GM23338 (cell line): ENCODE measurements around the gene DAB1. TPM values are rescaled to one million over a fixed set of nuclear protein-coding genes. Genes with fewer than 3 reads are reported as not detected.

Experiments used
- ATAC-seq: fragments of 200-7000 bp; cut with Tn5 transposase; 3 replicates; pipeline ENCODE4 v1.9.1; 2020
- DNase-seq: peaks from one replicate; pipeline ENCODE4 v3.0.0-alpha.2; 2015; ENCODE audit warnings: low spot score
- H2AFZ ChIP-seq: fragments of 200-600 bp; sonication (generic); 2 replicates; pipeline ENCODE4 v1.8.0; 2016; ENCODE audit warnings: antibody characterized with exemption, mild to moderate bottlenecking, moderate library complexity
- H3F3A ChIP-seq: fragments of 200-600 bp; sonication (generic); replicated peaks from 2 replicates; pipeline ENCODE4 v1.8.0; 2017; ENCODE audit warnings: antibody characterized with exemption, mixed run types, low read depth
- H3K27ac ChIP-seq: fragments of 200-600 bp; sonication (generic); 2 replicates; pipeline ENCODE4 v1.6.1; 2016; ENCODE audit warnings: low read depth
- H3K27me3 ChIP-seq: fragments of 200-600 bp; sonication (generic); 2 replicates; pipeline ENCODE4 v1.8.0; 2016; ENCODE audit warnings: mild to moderate bottlenecking, mixed run types, moderate library complexity; ENCODE audit not compliant: insufficient read depth
- H3K36me3 ChIP-seq: fragments of 200-600 bp; sonication (generic); 2 replicates; pipeline ENCODE4 v1.8.0; 2016; ENCODE audit warnings: mild to moderate bottlenecking; ENCODE audit not compliant: insufficient read depth
- H3K4me1 ChIP-seq: fragments of 200-600 bp; sonication (generic); 2 replicates; pipeline ENCODE4 v1.8.0; 2016; ENCODE audit warnings: mild to moderate bottlenecking, moderate library complexity; ENCODE audit not compliant: insufficient read depth
- H3K4me2 ChIP-seq: fragments of 200-600 bp; sonication (generic); 2 replicates; pipeline ENCODE4 v1.7.1; 2017; ENCODE audit warnings: mixed run types
- H3K4me3 ChIP-seq: fragments of 200-600 bp; sonication (generic); 2 replicates; pipeline ENCODE4 v1.6.1; 2016; ENCODE audit warnings: mixed run types
- H3K79me2 ChIP-seq: fragments of 200-600 bp; sonication (generic); replicated peaks from 2 replicates; pipeline ENCODE4 v1.8.0; 2017; ENCODE audit warnings: mild to moderate bottlenecking; ENCODE audit not compliant: insufficient read depth
- H3K9me2 ChIP-seq: fragments of 200-600 bp; sonication (generic); 2 replicates; pipeline ENCODE4 v1.8.0; 2017; ENCODE audit not compliant: insufficient read depth
- H4K20me1 ChIP-seq: fragments of 200-600 bp; sonication (generic); replicated peaks from 2 replicates; pipeline ENCODE4 v1.8.0; 2017; ENCODE audit warnings: mild to moderate bottlenecking; ENCODE audit not compliant: insufficient read depth
- H3K27ac Mint-ChIP-seq: 2 replicates; pipeline ENCODE4 v1.8.0; 2020; ENCODE audit warnings: inconsistent platforms, mild to moderate bottlenecking, moderate library complexity, mixed read lengths
- H3K27me3 Mint-ChIP-seq: 3 replicates; pipeline ENCODE4 v1.8.0; 2022; ENCODE audit warnings: low read depth, mild to moderate bottlenecking, moderate library complexity, mixed read lengths, inconsistent platforms; ENCODE audit not compliant: insufficient read depth, poor library complexity
- H3K36me3 Mint-ChIP-seq: 3 replicates; pipeline ENCODE4 v1.8.0; 2021; ENCODE audit warnings: low read depth, mild to moderate bottlenecking, inconsistent platforms, moderate library complexity, mixed read lengths
- H3K4me1 Mint-ChIP-seq: 3 replicates; pipeline ENCODE4 v1.8.0; 2020; ENCODE audit warnings: mild to moderate bottlenecking, inconsistent platforms, mixed read lengths
- H3K4me3 Mint-ChIP-seq: 3 replicates; pipeline ENCODE4 v1.8.0; 2021; ENCODE audit warnings: moderate library complexity, mild to moderate bottlenecking, inconsistent platforms, mixed read lengths
- H3K9me3 Mint-ChIP-seq: 3 replicates; pipeline ENCODE4 v1.8.0; 2020; ENCODE audit warnings: moderate library complexity, mild to moderate bottlenecking, inconsistent platforms, mixed read lengths
- CREB1 ChIP-seq: fragments of 250-450 bp; sonication (Bioruptor Pico); IDR thresholded peaks from 2 replicates; pipeline ENCODE4 v1.5.0; 2020; ENCODE audit warnings: low read depth, mild to moderate bottlenecking, moderate library complexity
- EZH2 ChIP-seq: fragments of 200-600 bp; sonication (generic); IDR thresholded peaks from one replicate; pipeline ENCODE4 v1.8.0; 2017; ENCODE audit warnings: antibody characterized with exemption, mild to moderate bottlenecking, low read depth; ENCODE audit not compliant: unreplicated experiment
- EZH2phosphoT487 ChIP-seq: fragments of 200-600 bp; sonication (generic); IDR thresholded peaks from one replicate; pipeline ENCODE4 v1.8.1; 2018; ENCODE audit warnings: antibody characterized with exemption; ENCODE audit not compliant: unreplicated experiment
- JUNB ChIP-seq: IDR thresholded peaks from one replicate; pipeline ENCODE4 v1.6.1; 2016; ENCODE audit warnings: antibody characterized with exemption; ENCODE audit not compliant: unreplicated experiment
- STAT1 ChIP-seq: IDR thresholded peaks from one replicate; pipeline ENCODE4 v1.6.1; 2016; ENCODE audit warnings: antibody characterized with exemption; ENCODE audit not compliant: unreplicated experiment
- ZNF114 ChIP-seq: fragments of 250-450 bp; sonication (Bioruptor Pico); IDR thresholded peaks from 2 replicates; pipeline ENCODE4 v1.5.0; 2020; ENCODE audit warnings: mild to moderate bottlenecking, moderate library complexity
- polyA plus RNA-seq: library from polyadenylated mRNA; unstranded; fragments of >200 nt; fragmentation: Nextera tagmentation; extraction: Ambion mirVana; gene quantifications from 2 replicates; pipeline ENCODE4 v1.2.1, GENCODE V29; 2016
- total RNA-seq: library from RNA; depleted of rRNA; stranded (reverse); fragments of >200 nt; shearing (Covaris generic); gene quantifications from 2 replicates; pipeline ENCODE4 v1.2.3, GENCODE V29; 2014
- TF ChIP-seq, protein P1 (sequence below): IDR thresholded peaks from one replicate; pipeline ENCODE4 v1.6.1; 2018; ENCODE audit warnings: antibody characterized with exemption; ENCODE audit not compliant: unreplicated experiment
- TF ChIP-seq, protein P2 (sequence below): IDR thresholded peaks from 2 replicates; pipeline ENCODE4 v1.6.1; 2016; ENCODE audit warnings: antibody characterized with exemption
- TF ChIP-seq, protein P3 (sequence below), 2 experiments: fragments of 200-600 bp in 1 of 2; sonication (generic) in 1 of 2; conservative IDR thresholded peaks; 2 replicates each; pipeline versions ENCODE4 v1.5.1 to v1.6.1; 2016 to 2017; ENCODE audit warnings: antibody characterized with exemption in 2 of 2, low read depth in 2 of 2, mild to moderate bottlenecking in 2 of 2, moderate library complexity in 1 of 2
- TF ChIP-seq, protein P4 (sequence below): fragments of 250-450 bp; sonication (Bioruptor Pico); IDR thresholded peaks from 2 replicates; pipeline ENCODE4 v1.5.0; 2020; ENCODE audit warnings: mild to moderate bottlenecking, moderate library complexity

The DAB1 gene
- total and polyA plus RNA-seq, 2 experiments from 2014 or later: 12.8 to 14.5 TPM

DNA sequence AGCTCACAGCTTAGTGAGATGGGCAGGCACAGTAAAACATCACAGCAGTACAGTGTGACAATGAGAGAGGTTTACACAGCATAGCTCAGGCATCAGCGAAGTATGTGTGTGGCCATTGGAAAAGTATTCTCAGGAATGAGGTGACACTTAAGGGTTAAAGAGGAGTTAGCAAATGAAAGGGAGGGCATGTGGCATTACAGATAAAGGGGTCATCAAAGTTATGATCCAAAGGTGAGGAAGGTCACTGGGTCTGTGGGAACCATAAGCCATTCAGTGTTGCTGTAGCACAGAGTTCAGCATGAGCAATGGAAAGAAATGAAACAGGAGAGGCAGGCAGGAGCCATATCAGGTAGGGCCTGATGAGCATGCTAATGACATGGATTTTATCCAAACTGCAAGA, 453.6 kb downstream of the DAB1 start:
- H3K27me3 Mint-ChIP-seq: no peaks in the 10 kb centered on the region
- no peak for DNase-seq
- H3K9me3 Mint-ChIP-seq: no peaks in the 10 kb centered on the region

More for the DNA sequence above, 453.6 kb downstream of the DAB1 start:
- no peaks in the 10 kb centered on the region for H3K9me2 ChIP-seq
- no peaks in the 10 kb centered on the region for H3K4me1 Mint-ChIP-seq
- H3K4me2 ChIP-seq: no peak overlapping the region
- no peaks in the 10 kb centered on the region for H3K36me3 Mint-ChIP-seq
- no peak for TF ChIP-seq CREB1
- TF ChIP-seq, protein P1, sequence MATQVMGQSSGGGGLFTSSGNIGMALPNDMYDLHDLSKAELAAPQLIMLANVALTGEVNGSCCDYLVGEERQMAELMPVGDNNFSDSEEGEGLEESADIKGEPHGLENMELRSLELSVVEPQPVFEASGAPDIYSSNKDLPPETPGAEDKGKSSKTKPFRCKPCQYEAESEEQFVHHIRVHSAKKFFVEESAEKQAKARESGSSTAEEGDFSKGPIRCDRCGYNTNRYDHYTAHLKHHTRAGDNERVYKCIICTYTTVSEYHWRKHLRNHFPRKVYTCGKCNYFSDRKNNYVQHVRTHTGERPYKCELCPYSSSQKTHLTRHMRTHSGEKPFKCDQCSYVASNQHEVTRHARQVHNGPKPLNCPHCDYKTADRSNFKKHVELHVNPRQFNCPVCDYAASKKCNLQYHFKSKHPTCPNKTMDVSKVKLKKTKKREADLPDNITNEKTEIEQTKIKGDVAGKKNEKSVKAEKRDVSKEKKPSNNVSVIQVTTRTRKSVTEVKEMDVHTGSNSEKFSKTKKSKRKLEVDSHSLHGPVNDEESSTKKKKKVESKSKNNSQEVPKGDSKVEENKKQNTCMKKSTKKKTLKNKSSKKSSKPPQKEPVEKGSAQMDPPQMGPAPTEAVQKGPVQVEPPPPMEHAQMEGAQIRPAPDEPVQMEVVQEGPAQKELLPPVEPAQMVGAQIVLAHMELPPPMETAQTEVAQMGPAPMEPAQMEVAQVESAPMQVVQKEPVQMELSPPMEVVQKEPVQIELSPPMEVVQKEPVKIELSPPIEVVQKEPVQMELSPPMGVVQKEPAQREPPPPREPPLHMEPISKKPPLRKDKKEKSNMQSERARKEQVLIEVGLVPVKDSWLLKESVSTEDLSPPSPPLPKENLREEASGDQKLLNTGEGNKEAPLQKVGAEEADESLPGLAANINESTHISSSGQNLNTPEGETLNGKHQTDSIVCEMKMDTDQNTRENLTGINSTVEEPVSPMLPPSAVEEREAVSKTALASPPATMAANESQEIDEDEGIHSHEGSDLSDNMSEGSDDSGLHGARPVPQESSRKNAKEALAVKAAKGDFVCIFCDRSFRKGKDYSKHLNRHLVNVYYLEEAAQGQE: no peak
- TF ChIP-seq, protein P2, sequence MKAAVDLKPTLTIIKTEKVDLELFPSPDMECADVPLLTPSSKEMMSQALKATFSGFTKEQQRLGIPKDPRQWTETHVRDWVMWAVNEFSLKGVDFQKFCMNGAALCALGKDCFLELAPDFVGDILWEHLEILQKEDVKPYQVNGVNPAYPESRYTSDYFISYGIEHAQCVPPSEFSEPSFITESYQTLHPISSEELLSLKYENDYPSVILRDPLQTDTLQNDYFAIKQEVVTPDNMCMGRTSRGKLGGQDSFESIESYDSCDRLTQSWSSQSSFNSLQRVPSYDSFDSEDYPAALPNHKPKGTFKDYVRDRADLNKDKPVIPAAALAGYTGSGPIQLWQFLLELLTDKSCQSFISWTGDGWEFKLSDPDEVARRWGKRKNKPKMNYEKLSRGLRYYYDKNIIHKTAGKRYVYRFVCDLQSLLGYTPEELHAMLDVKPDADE: no peak
- TF ChIP-seq EZH2: no peak
- no peak for TF ChIP-seq JUNB
- no peak for TF ChIP-seq STAT1
- no peak for TF ChIP-seq ZNF114 (CRISPR knock-in tag)
- TF ChIP-seq, protein P3, sequence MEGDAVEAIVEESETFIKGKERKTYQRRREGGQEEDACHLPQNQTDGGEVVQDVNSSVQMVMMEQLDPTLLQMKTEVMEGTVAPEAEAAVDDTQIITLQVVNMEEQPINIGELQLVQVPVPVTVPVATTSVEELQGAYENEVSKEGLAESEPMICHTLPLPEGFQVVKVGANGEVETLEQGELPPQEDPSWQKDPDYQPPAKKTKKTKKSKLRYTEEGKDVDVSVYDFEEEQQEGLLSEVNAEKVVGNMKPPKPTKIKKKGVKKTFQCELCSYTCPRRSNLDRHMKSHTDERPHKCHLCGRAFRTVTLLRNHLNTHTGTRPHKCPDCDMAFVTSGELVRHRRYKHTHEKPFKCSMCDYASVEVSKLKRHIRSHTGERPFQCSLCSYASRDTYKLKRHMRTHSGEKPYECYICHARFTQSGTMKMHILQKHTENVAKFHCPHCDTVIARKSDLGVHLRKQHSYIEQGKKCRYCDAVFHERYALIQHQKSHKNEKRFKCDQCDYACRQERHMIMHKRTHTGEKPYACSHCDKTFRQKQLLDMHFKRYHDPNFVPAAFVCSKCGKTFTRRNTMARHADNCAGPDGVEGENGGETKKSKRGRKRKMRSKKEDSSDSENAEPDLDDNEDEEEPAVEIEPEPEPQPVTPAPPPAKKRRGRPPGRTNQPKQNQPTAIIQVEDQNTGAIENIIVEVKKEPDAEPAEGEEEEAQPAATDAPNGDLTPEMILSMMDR (conservative IDR thresholded peaks at IDR 0.05; ENCODE audit: low read depth in 2 of 2): no peak
- TF ChIP-seq, protein P4, sequence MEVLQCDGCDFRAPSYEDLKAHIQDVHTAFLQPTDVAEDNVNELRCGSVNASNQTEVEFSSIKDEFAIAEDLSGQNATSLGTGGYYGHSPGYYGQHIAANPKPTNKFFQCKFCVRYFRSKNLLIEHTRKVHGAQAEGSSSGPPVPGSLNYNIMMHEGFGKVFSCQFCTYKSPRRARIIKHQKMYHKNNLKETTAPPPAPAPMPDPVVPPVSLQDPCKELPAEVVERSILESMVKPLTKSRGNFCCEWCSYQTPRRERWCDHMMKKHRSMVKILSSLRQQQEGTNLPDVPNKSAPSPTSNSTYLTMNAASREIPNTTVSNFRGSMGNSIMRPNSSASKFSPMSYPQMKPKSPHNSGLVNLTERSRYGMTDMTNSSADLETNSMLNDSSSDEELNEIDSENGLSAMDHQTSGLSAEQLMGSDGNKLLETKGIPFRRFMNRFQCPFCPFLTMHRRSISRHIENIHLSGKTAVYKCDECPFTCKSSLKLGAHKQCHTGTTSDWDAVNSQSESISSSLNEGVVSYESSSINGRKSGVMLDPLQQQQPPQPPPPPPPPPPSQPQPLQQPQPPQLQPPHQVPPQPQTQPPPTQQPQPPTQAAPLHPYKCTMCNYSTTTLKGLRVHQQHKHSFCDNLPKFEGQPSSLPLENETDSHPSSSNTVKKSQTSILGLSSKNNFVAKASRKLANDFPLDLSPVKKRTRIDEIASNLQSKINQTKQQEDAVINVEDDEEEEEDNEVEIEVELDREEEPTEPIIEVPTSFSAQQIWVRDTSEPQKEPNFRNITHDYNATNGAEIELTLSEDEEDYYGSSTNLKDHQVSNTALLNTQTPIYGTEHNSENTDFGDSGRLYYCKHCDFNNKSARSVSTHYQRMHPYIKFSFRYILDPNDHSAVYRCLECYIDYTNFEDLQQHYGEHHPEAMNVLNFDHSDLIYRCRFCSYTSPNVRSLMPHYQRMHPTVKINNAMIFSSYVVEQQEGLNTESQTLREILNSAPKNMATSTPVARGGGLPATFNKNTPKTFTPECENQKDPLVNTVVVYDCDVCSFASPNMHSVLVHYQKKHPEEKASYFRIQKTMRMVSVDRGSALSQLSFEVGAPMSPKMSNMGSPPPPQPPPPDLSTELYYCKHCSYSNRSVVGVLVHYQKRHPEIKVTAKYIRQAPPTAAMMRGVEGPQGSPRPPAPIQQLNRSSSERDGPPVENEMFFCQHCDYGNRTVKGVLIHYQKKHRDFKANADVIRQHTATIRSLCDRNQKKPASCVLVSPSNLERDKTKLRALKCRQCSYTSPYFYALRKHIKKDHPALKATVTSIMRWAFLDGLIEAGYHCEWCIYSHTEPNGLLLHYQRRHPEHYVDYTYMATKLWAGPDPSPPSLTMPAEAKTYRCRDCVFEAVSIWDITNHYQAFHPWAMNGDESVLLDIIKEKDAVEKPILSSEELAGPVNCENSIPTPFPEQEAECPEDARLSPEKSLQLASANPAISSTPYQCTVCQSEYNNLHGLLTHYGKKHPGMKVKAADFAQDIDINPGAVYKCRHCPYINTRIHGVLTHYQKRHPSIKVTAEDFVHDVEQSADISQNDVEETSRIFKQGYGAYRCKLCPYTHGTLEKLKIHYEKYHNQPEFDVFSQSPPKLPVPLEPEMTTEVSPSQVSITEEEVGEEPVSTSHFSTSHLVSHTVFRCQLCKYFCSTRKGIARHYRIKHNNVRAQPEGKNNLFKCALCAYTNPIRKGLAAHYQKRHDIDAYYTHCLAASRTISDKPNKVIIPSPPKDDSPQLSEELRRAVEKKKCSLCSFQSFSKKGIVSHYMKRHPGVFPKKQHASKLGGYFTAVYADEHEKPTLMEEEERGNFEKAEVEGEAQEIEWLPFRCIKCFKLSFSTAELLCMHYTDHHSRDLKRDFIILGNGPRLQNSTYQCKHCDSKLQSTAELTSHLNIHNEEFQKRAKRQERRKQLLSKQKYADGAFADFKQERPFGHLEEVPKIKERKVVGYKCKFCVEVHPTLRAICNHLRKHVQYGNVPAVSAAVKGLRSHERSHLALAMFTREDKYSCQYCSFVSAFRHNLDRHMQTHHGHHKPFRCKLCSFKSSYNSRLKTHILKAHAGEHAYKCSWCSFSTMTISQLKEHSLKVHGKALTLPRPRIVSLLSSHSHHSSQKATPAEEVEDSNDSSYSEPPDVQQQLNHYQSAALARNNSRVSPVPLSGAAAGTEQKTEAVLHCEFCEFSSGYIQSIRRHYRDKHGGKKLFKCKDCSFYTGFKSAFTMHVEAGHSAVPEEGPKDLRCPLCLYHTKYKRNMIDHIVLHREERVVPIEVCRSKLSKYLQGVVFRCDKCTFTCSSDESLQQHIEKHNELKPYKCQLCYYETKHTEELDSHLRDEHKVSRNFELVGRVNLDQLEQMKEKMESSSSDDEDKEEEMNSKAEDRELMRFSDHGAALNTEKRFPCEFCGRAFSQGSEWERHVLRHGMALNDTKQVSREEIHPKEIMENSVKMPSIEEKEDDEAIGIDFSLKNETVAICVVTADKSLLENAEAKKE (CRISPR knock-in tag): no peak
- no peak for TF ChIP-seq EZH2phosphoT487
- no peaks in the 10 kb centered on the region for H3K79me2 ChIP-seq
- H4K20me1 ChIP-seq: no peaks in the 10 kb centered on the region
- no peaks in the 10 kb centered on the region for H3K27me3 ChIP-seq
- no peak overlapping the region for H3K27ac Mint-ChIP-seq
- no peaks in the 10 kb centered on the region for H3F3A ChIP-seq
- H3K36me3 ChIP-seq: no peaks in the 10 kb centered on the region
- no peak for ATAC-seq
- no peak overlapping the region for H3K4me3 Mint-ChIP-seq
- H3K27ac ChIP-seq: no peak overlapping the region
- H3K4me1 ChIP-seq: no peaks in the 10 kb centered on the region
- H2AFZ ChIP-seq: no peak overlapping the region
- no peak overlapping the region for H3K4me3 ChIP-seq
